GM19025 (cell line): Measurements from ENCODE around the gene AKNA.

Experiments used
- ATAC-seq: cut with Tn5 transposase; IDR thresholded peaks from one replicate; pipeline ENCODE4 v1.9.1; 2021; ENCODE audit warnings: mild to moderate bottlenecking, low read depth, moderate library complexity; ENCODE audit not compliant: unreplicated experiment

Gene AKNA

GRCh38 chr9:114291064-114291474 is 96.7 kb downstream of the AKNA start:
- ATAC-seq, result no peak

- ATAC-seq, result no peak
Measured at GRCh38 chr9:114290561-114290986, 97.2 kb downstream of the AKNA start.

GRCh38 chr9:114289571-114290481 is 98.0 kb downstream of the AKNA start:
- ATAC-seq, result no peak

- no peak for ATAC-seq
Measured at GRCh38 chr9:114289106-114289505, 98.7 kb downstream of the AKNA start.

GRCh38 chr9:114288193-114289091 is 99.3 kb downstream of the AKNA start:
- ATAC-seq, result no peak

- no peak for ATAC-seq
Measured at GRCh38 chr9:114287763-114288192, 100.0 kb downstream of the AKNA start.

GRCh38 chr9:114287001-114287762 is 100.6 kb downstream of the AKNA start:
- no peak for ATAC-seq

- no peak for ATAC-seq
Measured at GRCh38 chr9:114286146-114286679, 101.6 kb downstream of the AKNA start.

- ATAC-seq, result no peak
Measured at GRCh38 chr9:114285166-114285867, 102.5 kb downstream of the AKNA start.

GRCh38 chr9:114284316-114285060 is 103.3 kb downstream of the AKNA start:
- ATAC-seq, result no peak
